Brain pericyte (primary cell): ENCODE measurements around the gene WNT3A.

Experiments
- DNase-seq: peaks from one replicate; pipeline ENCODE4 v3.0.0-alpha.2; 2012; ENCODE audit warnings: low read depth, low spot score

The WNT3A gene

GRCh38 chr1:227999056-227999930, 7.5 kb upstream of the WNT3A start:
- no peak for DNase-seq

- DNase-seq = no peak
Observed at GRCh38 chr1:228000416-228000815, 6.4 kb upstream of the WNT3A start.

- no peak for DNase-seq
Observed at GRCh38 chr1:228000836-228001563, 5.8 kb upstream of the WNT3A start.

- no peak for DNase-seq
Observed at GRCh38 chr1:228001738-228002535, 4.9 kb upstream of the WNT3A start.

- no peak for DNase-seq
Observed at GRCh38 chr1:228002792-228003191, 4.0 kb upstream of the WNT3A start.

- no peak for DNase-seq
Observed at GRCh38 chr1:228003461-228004330, 3.1 kb upstream of the WNT3A start.

GRCh38 chr1:228004331-228004855, 2.4 kb upstream of the WNT3A start:
- no peak for DNase-seq

- no peak for DNase-seq
Observed at GRCh38 chr1:228004856-228005462, 1.8 kb upstream of the WNT3A start.

- no peak for DNase-seq
Observed at GRCh38 chr1:228005511-228006033, 1.2 kb upstream of the WNT3A start.

- DNase-seq = no peak
Observed at GRCh38 chr1:228006034-228006785, 588 bp upstream of the WNT3A start.

GRCh38 chr1:228007049-228007800, 427 bp downstream of the WNT3A start:
- no peak for DNase-seq

GRCh38 chr1:228007801-228008341, 1.1 kb downstream of the WNT3A start:
- DNase-seq = no peak

- no peak for DNase-seq
Observed at GRCh38 chr1:228008391-228009115, 1.8 kb downstream of the WNT3A start.

- DNase-seq = no peak
Observed at GRCh38 chr1:228009116-228009827, 2.5 kb downstream of the WNT3A start.

GRCh38 chr1:228009828-228010775, 3.3 kb downstream of the WNT3A start:
- no peak for DNase-seq

GRCh38 chr1:228010921-228011320, 4.1 kb downstream of the WNT3A start:
- DNase-seq = no peak
